ENCODE measurements around the gene MACROD2.
"Not testable (repeated sequence)": the region's sequence is repeated elsewhere in the genome, so short reads cannot be mapped to it uniquely, and the experiment has no call there.

GRCh38 chr20:13991955-13992354, 3.4 kb upstream of the MACROD2 start:
- not testable (repeated sequence) for TF ChIP-seq POLR2AphosphoS5 (IDR thresholded peaks at IDR 0.05; ENCODE audit: low read depth, low read length); POLR2A (IDR thresholded peaks at IDR 0.05; ENCODE audit: low read depth, low read length); TAF1 (IDR thresholded peaks at IDR 0.05; ENCODE audit: low read depth, low read length); PAX5 (IDR thresholded peaks at IDR 0.05; ENCODE audit: insufficient read depth, low read length, severe bottlenecking); SPI1 (IDR thresholded peaks at IDR 0.05; ENCODE audit: low read depth, low read length); POU2F2 (IDR thresholded peaks at IDR 0.05; ENCODE audit: low read depth, low read length)
